DND-41 (cell line): Measurements from ENCODE around the gene TMEM45A.
"Not testable (repeated sequence)": the region's sequence is repeated elsewhere in the genome, so short reads cannot be mapped to it uniquely, and the experiment has no call there.

Source experiments
- CTCF ChIP-seq: IDR thresholded peaks from 2 replicates; pipeline ENCODE4 v1.5.1; 2012; ENCODE audit warnings: borderline replicate concordance, low read length, moderate library complexity, mild to moderate bottlenecking; ENCODE audit not compliant: poor library complexity, severe bottlenecking; ENCODE audit errors: extremely low read depth
- EZH2 ChIP-seq: IDR thresholded peaks from 3 replicates; pipeline ENCODE4 v1.6.1; 2012; ENCODE audit warnings: borderline replicate concordance, low read depth, mild to moderate bottlenecking, moderate library complexity, low read length, inconsistent platforms; ENCODE audit not compliant: severe bottlenecking

- not testable (repeated sequence) for TF ChIP-seq EZH2, CTCF
Measured at GRCh38 chr3:100541428-100541827, 49.0 kb downstream of the TMEM45A start.
